Measurements from ENCODE around the gene S1PR3. TPM values are rescaled to one million over a fixed set of nuclear protein-coding genes. Genes with fewer than 3 reads are reported as not detected.

Gene S1PR3
- total RNA-seq, 2 experiments from 2014 or later: 0.47 TPM; not detected in 1

- no TSS peak for BruUV-seq (replicated peaks)
- intact Hi-C loops (cut with micrococcal nuclease; ENCODE audit: unreplicated experiment): loop anchor here (10.0 kb wide), 1 partner anchor 1046 kb away; the partner anchor contains the start of gene CDK20
- Histone ChIP-seq H3K4me1 (ENCODE audit: insufficient read depth, low read length, poor library complexity, severe bottlenecking) (no peaks in the 10 kb centered on the region), H2AFZ (ENCODE audit: low read length) (no peak overlapping the region), H3K4me3 (ENCODE audit: low read depth, low read length, poor library complexity, severe bottlenecking) (no peak overlapping the region), H3K9me2 (ENCODE audit: insufficient read depth, low read length) (no peaks in the 10 kb centered on the region), H3K9me3 (ENCODE audit: low read length) (no peaks in the 10 kb centered on the region), H3K27ac (ENCODE audit: low read depth, low read length, poor library complexity, severe bottlenecking) (no peak overlapping the region), H4K20me1 (ENCODE audit: insufficient read depth, low read length) (no peaks in the 10 kb centered on the region), H3K4me2 (ENCODE audit: low read length) (no peak overlapping the region), H3K79me2 (ENCODE audit: insufficient read depth, low read depth, low read length) (no peaks in the 10 kb centered on the region), H3K36me3 (ENCODE audit: insufficient read depth, low read length) (no peaks in the 10 kb centered on the region)
- CTCF ChIA-PET (ENCODE audit: unreplicated experiment): no interaction called here
- TF ChIP-seq EZH2phosphoT487 (IDR thresholded peaks at IDR 0.05; ENCODE audit: borderline replicate concordance, low read depth, low read length) (no peak), CTCF (conservative IDR thresholded peaks at IDR 0.05; ENCODE audit: low read length) (no peak)
- DNase-seq (ENCODE audit: low spot score): no peak
- POLR2A ChIA-PET: interaction anchor here (0.7 kb wide), 1 partner anchor 36 kb away, joined by 3 read pairs; no protein-coding TSS in a partner anchor
Measured at GRCh38 chr9:89020754-89021153, 29.5 kb downstream of the S1PR3 start.

- H3K4me2 ChIP-seq (ENCODE audit: low read length): no peak overlapping the region
- TF ChIP-seq EZH2phosphoT487 (IDR thresholded peaks at IDR 0.05; ENCODE audit: borderline replicate concordance, low read depth, low read length) (no peak), CTCF (conservative IDR thresholded peaks at IDR 0.05; ENCODE audit: low read length) (no peak)
Measured at GRCh38 chr9:89021154-89021803, 30.0 kb downstream of the S1PR3 start.

More at GRCh38 chr9:89021154-89021803, 30.0 kb downstream of the S1PR3 start:
- no peaks in the 10 kb centered on the region for H4K20me1 ChIP-seq (ENCODE audit: insufficient read depth, low read length)
- no peak overlapping the region for H2AFZ ChIP-seq (ENCODE audit: low read length)
- ChIA-PET CTCF (ENCODE audit: unreplicated experiment) (no interaction called here), POLR2A (interaction anchor here (0.7 kb wide), 1 partner anchor 35 kb away, joined by 3 read pairs; no protein-coding TSS in a partner anchor)
- H3K9me2 ChIP-seq (ENCODE audit: insufficient read depth, low read length): no peaks in the 10 kb centered on the region
- BruUV-seq (replicated peaks): no TSS peak
- H3K79me2 ChIP-seq (ENCODE audit: insufficient read depth, low read depth, low read length): no peaks in the 10 kb centered on the region
- no peaks in the 10 kb centered on the region for H3K4me1 ChIP-seq (ENCODE audit: insufficient read depth, low read length, poor library complexity, severe bottlenecking)
- H3K9me3 ChIP-seq (ENCODE audit: low read length): no peaks in the 10 kb centered on the region
- intact Hi-C loops (cut with micrococcal nuclease; ENCODE audit: unreplicated experiment): loop anchor here (10.0 kb wide), 1 partner anchor 1046 kb away; the partner anchor contains the start of gene CDK20
- DNase-seq (ENCODE audit: low spot score): no peak
- H3K27ac ChIP-seq (ENCODE audit: low read depth, low read length, poor library complexity, severe bottlenecking): no peak overlapping the region
- no peaks in the 10 kb centered on the region for H3K36me3 ChIP-seq (ENCODE audit: insufficient read depth, low read length)
- no peak overlapping the region for H3K4me3 ChIP-seq (ENCODE audit: low read depth, low read length, poor library complexity, severe bottlenecking)

Measured in OCI-LY7 (cell line).